Stomach (tissue), 9 donors: ENCODE results near the gene PRDM7. TPM values are rescaled to one million over a fixed set of nuclear protein-coding genes. Genes with fewer than 3 reads are reported as not detected.
"Not testable (repeated sequence)": the region's sequence is repeated elsewhere in the genome, so short reads cannot be mapped to it uniquely, and the experiment has no call there.

Experiments used
- DNase-seq, 2 donors: peaks; one replicate each; pipeline versions ENCODE4 v3.0.0 to v3.0.0-alpha.2; 2013 to 2019
- H3K27ac ChIP-seq, 5 donors: fragments of 200-600 bp in 4 of 5; sonication (generic) in 4 of 5; one replicate each; pipeline ENCODE4 v1.5.1; 2013 to 2019; ENCODE audit warnings: mild to moderate bottlenecking in 1 of 5, moderate library complexity in 1 of 5
- H3K27me3 ChIP-seq, 3 donors: fragments of 200-600 bp; sonication (generic); one replicate each; pipeline ENCODE4 v1.5.1; 2017 to 2019; ENCODE audit warnings: mixed run types in 1 of 3
- H3K36me3 ChIP-seq, 4 donors: fragments of 200-600 bp; sonication (generic); 1 replicate in 3 of 4; 2 replicates in 1 of 4; pipeline ENCODE4 v1.5.1; 2016 to 2019
- H3K4me1 ChIP-seq, 4 donors: fragments of 200-600 bp; sonication (generic); one replicate each; pipeline ENCODE4 v1.5.1; 2016 to 2019
- H3K4me3 ChIP-seq, 4 donors: fragments of 200-600 bp; sonication (generic) in 3 of 4; one replicate each; pipeline ENCODE4 v1.5.1; 2016 to 2019; ENCODE audit warnings: mild to moderate bottlenecking in 1 of 4
- H3K9me3 ChIP-seq, 4 donors: fragments of 200-600 bp; sonication (generic); one replicate each; pipeline ENCODE4 v1.5.1; 2016 to 2019
- EP300 ChIP-seq: sonication (generic); formaldehyde crosslinking; IDR thresholded peaks from one replicate; pipeline ENCODE4 v1.6.1; 2017; ENCODE audit warnings: antibody characterized with exemption
- POLR2A ChIP-seq, 4 donors: fragments of 450-650 bp; IDR thresholded peaks; one replicate each; pipeline ENCODE4 v1.6.1; 2016; ENCODE audit warnings: antibody characterized with exemption in 4 of 4, control low read depth in 2 of 4, mild to moderate bottlenecking in 1 of 4, moderate library complexity in 1 of 4
- POLR2AphosphoS5 ChIP-seq, 3 donors: sonication (generic); formaldehyde crosslinking; IDR thresholded peaks; one replicate each; pipeline ENCODE4 v1.6.1; 2016; ENCODE audit warnings: antibody characterized with exemption in 3 of 3
- WGBS, 5 donors: extraction: QIAGEN DNeasy Blood & Tissue Kit in 3 of 5; methylation state at CpG; one replicate each; pipeline versions ENCODE4 v1.1.5 to v1.1.7; 2013 to 2018; 5-methylcytosine and 5-hydroxymethylcytosine counted together
- intact Hi-C: fragments of 100-400 bp; cut with DNase I; formaldehyde crosslinking; loops from one replicate; pipeline ENCODE4 v1.15.1; 2023; ENCODE audit warnings: low total_unique reads
- polyA plus RNA-seq, 3 donors: library from polyadenylated mRNA; stranded (reverse); fragments of 200-250 nt; gene quantifications; one replicate each; pipeline ENCODE4 v1.2.3, GENCODE V29; 2013
- total RNA-seq, 5 donors: library from RNA; depleted of rRNA; stranded (reverse); fragments of >200 nt; gene quantifications; one replicate each; pipeline versions ENCODE4 v1.1.0 to v1.2.3, GENCODE V29; 2014 to 2016
- TF ChIP-seq, protein P1 (sequence below), 7 experiments: fragments of 450-650 bp in 4 of 7; fragments of 200-600 bp in 3 of 7; sonication (generic) in 3 of 7; IDR thresholded peaks; one replicate each; pipeline ENCODE4 v1.5.1; 2016 to 2019; ENCODE audit warnings: antibody characterized with exemption in 7 of 7, control low read depth in 2 of 7, mild to moderate bottlenecking in 1 of 7
- donor health status: healthy with polysubstance abuse.
- donor health status: Bipolar disorder and iron deficiency.
- donor health status: healthy.

Gene PRDM7
- total and polyA plus RNA-seq, 8 donors: not detected

DNA sequence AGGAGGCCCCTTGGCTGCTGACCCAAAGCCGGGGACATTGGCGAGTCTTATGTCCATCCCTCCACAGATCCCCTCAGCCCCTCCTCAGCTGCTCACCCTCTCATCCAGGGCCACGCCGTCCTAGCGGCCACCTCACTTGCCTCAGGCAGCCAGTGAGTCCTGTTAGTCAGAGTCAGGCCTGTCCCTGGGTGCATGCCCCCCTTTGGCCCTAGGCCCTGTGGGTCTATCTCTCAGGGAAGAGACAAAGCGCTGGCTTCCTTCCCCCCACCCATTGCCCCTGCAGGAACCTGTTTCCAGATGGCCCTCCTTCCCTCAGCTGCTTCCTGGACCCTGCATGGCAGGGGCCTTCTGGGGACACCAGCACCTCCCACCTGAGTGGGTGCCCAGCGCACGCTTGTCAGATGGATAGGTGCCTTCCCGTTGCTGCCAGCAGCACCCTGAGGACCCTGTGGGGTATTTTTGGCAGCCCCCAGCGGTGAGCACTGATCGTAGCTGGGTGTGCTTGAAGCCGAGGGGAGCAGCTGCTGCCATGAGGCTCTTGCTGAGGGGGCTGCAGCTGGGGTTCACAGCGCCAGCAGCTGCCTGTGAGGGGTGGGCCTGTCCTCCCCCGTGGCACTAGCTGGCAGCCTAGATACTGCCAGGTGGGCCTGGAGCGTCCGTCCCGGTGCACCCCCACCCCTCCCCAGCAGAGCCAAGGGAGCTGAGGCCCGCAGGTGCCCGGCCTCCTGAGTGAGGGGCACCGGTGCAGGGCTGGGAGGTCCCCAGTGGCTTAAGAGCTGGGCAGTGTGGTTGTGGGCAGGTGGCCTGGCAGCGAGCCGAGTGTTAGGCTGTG, 66.2 kb downstream of the PRDM7 start:
- Histone ChIP-seq H3K4me1 (peaks cover 0 to 8% (median 0%) of the 10 kb centered on the region in 4 donors), H3K4me3 (no peak overlapping the region), H3K36me3 (peaks cover 0 to 9% (median 4%) of the 10 kb centered on the region in 4 donors), H3K27ac (no peak overlapping the region), H3K27me3 (no peaks in the 10 kb centered on the region), H3K9me3 (no peaks in the 10 kb centered on the region)
- TF ChIP-seq EP300: no peak
- TF ChIP-seq, protein P1, sequence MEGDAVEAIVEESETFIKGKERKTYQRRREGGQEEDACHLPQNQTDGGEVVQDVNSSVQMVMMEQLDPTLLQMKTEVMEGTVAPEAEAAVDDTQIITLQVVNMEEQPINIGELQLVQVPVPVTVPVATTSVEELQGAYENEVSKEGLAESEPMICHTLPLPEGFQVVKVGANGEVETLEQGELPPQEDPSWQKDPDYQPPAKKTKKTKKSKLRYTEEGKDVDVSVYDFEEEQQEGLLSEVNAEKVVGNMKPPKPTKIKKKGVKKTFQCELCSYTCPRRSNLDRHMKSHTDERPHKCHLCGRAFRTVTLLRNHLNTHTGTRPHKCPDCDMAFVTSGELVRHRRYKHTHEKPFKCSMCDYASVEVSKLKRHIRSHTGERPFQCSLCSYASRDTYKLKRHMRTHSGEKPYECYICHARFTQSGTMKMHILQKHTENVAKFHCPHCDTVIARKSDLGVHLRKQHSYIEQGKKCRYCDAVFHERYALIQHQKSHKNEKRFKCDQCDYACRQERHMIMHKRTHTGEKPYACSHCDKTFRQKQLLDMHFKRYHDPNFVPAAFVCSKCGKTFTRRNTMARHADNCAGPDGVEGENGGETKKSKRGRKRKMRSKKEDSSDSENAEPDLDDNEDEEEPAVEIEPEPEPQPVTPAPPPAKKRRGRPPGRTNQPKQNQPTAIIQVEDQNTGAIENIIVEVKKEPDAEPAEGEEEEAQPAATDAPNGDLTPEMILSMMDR (IDR thresholded peaks at IDR 0.05): no peak
- no peak for TF ChIP-seq POLR2A (IDR thresholded peaks at IDR 0.05)
- TF ChIP-seq POLR2AphosphoS5 (IDR thresholded peaks at IDR 0.05): no peak
- 82 to 97% (median 86%) methylated on average over 12 to 22 of the region's 22 CpGs for WGBS, 5 donors
- no peak for DNase-seq
- intact Hi-C loops: no loop called here

- TF ChIP-seq POLR2AphosphoS5 (IDR thresholded peaks at IDR 0.05) (no peak), POLR2A (IDR thresholded peaks at IDR 0.05) (no peak), EP300 (no peak)
- TF ChIP-seq, protein P1 (IDR thresholded peaks at IDR 0.05): no peak
- no peak for DNase-seq
- peaks cover 0 to 8% (median 0%) of the 10 kb centered on the region in 4 donors for H3K4me1 ChIP-seq
- H3K27me3 ChIP-seq: no peaks in the 10 kb centered on the region
- no peaks in the 10 kb centered on the region for H3K9me3 ChIP-seq
- no peak overlapping the region for H3K4me3 ChIP-seq
- H3K27ac ChIP-seq: no peak overlapping the region
- intact Hi-C loops: no loop called here
- 81 to 87% (median 85%) methylated on average over 18 to 22 of the region's 22 CpGs for WGBS, 5 donors
- H3K36me3 ChIP-seq: peaks cover 0 to 12% (median 6%) of the 10 kb centered on the region in 4 donors
Observed at GRCh38 chr16:90009172-90009899, 67.8 kb downstream of the PRDM7 start.

DNA sequence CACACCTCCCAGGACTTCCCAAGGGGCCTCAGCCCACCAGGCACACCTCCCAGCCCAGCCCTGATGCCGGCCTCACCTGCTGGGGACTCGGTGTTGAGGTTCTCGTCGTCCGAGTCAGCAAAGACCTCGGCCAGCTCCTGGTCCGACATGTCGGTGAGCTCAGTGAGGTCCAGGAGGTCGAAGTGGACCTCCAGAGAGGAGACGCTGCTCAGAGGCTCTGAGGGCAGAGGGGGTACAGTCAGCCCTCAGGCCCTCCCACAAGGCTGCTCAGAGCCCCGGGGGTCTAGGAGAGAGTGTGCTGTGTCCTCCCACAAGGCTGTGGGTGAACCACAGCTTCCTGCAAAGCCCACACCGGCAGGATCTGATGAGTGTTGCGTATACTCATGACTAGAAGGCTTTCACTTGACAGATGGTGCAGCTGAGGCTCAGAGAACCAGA, 68.4 kb downstream of the PRDM7 start:
- intact Hi-C loops: no loop called here
- Histone ChIP-seq H3K27me3 (no peaks in the 10 kb centered on the region), H3K9me3 (no peaks in the 10 kb centered on the region), H3K4me1 (peaks cover 0 to 8% (median 0%) of the 10 kb centered on the region in 4 donors), H3K4me3 (no peak overlapping the region), H3K27ac (no peak overlapping the region), H3K36me3 (peaks cover 0 to 12% (median 6%) of the 10 kb centered on the region in 4 donors)
- peak in 1 of 2 donors; percentile 53 for DNase-seq
- WGBS, 5 donors: 62 to 70% (median 67%) methylated on average over 6 to 13 of the region's 13 CpGs
- no peak for TF ChIP-seq POLR2AphosphoS5 (IDR thresholded peaks at IDR 0.05)
- no peak for TF ChIP-seq POLR2A (IDR thresholded peaks at IDR 0.05)
- TF ChIP-seq EP300: no peak
- TF ChIP-seq, protein P1 (IDR thresholded peaks at IDR 0.05): no peak

GRCh38 chr16:90007635-90008234, 69.4 kb downstream of the PRDM7 start:
- H3K27me3 ChIP-seq, intact Hi-C loops, DNase-seq, H3K4me1 ChIP-seq, H3K27ac ChIP-seq, H3K4me3 ChIP-seq, H3K9me3 ChIP-seq: not testable (repeated sequence)
- H3K36me3 ChIP-seq: peaks cover 0 to 12% (median 6%) of the 10 kb centered on the region in 4 donors
- WGBS, 5 donors: 70 to 89% (median 75%) methylated on average over 10 to 13 of the region's 13 CpGs
